GM19238 (cell line): Measurements from ENCODE around the gene C6orf47.
A peak's percentile ranks its signal among the peaks of the same experiment; 100 is the strongest.

Experiments
- DNase-seq: peaks from one replicate; pipeline ENCODE4 v3.0.0; 2011; ENCODE audit warnings: low spot score; ENCODE audit not compliant: insufficient read length

The C6orf47 gene

GRCh38 chr6:31661262-31662123 is 915 bp upstream of the C6orf47 start:
- DNase-seq, result peak; percentile 47

GRCh38 chr6:31659649-31660380 is 763 bp downstream of the C6orf47 start:
- no peak for DNase-seq

- no peak for DNase-seq
Observed at GRCh38 chr6:31658983-31659648, 1.5 kb downstream of the C6orf47 start.

- no peak for DNase-seq
Observed at GRCh38 chr6:31658158-31658688, 2.4 kb downstream of the C6orf47 start.

GRCh38 chr6:31657406-31658157 is 3.0 kb downstream of the C6orf47 start:
- no peak for DNase-seq

- no peak for DNase-seq
Observed at GRCh38 chr6:31655349-31656237, 5.0 kb downstream of the C6orf47 start, which contains the start of gene APOM. Gene APOM, plus strand, starts transcription at chr6:31655894. Its CDS starts 73 bp downstream, at chr6:31655967.

- DNase-seq, result no peak
Observed at GRCh38 chr6:31654574-31655348, 5.8 kb downstream of the C6orf47 start.

- DNase-seq, result peak; percentile 94
Observed at GRCh38 chr6:31652925-31653724, 7.5 kb downstream of the C6orf47 start.

GRCh38 chr6:31651602-31652191 is 8.9 kb downstream of the C6orf47 start:
- DNase-seq, result peak; percentile 65

- DNase-seq, result no peak
Observed at GRCh38 chr6:31645325-31645724, 15.3 kb downstream of the C6orf47 start.

- DNase-seq, result no peak
Observed at GRCh38 chr6:31643818-31644454, 16.6 kb downstream of the C6orf47 start.

GRCh38 chr6:31642798-31643570 is 17.6 kb downstream of the C6orf47 start:
- DNase-seq, result no peak

GRCh38 chr6:31641370-31641769 is 19.2 kb downstream of the C6orf47 start:
- DNase-seq, result no peak

- DNase-seq, result no peak
Observed at GRCh38 chr6:31640612-31641011, 20.0 kb downstream of the C6orf47 start.

GRCh38 chr6:31639449-31639861 is 21.1 kb downstream of the C6orf47 start:
- DNase-seq, result no peak

GRCh38 chr6:31639043-31639442 is 21.5 kb downstream of the C6orf47 start:
- DNase-seq, result no peak
